CMK (cell line): ENCODE data around the gene CACNA2D1.
A peak's percentile ranks its signal among the peaks of the same experiment; 100 is the strongest.
"Not testable (repeated sequence)": the region's sequence is repeated elsewhere in the genome, so short reads cannot be mapped to it uniquely, and the experiment has no call there.

Source experiments
- DNase-seq: peaks from one replicate; pipeline ENCODE4 v3.0.0-alpha.2; 2010; ENCODE audit warnings: low read depth

The CACNA2D1 gene

GRCh38 chr7:82039621-82040020 is 404.0 kb downstream of the CACNA2D1 start:
- no peak for DNase-seq

- no peak for DNase-seq
Observed at GRCh38 chr7:82036146-82036886, 407.3 kb downstream of the CACNA2D1 start.

- no peak for DNase-seq
Observed at GRCh38 chr7:82035456-82035855, 408.1 kb downstream of the CACNA2D1 start.

- DNase-seq, result peak; percentile 32
Observed at GRCh38 chr7:82032901-82033300, 410.7 kb downstream of the CACNA2D1 start.

GRCh38 chr7:82029236-82029913 is 414.2 kb downstream of the CACNA2D1 start:
- no peak for DNase-seq

- no peak for DNase-seq
Observed at GRCh38 chr7:82028097-82028496, 415.5 kb downstream of the CACNA2D1 start.

GRCh38 chr7:82021713-82022112 is 421.9 kb downstream of the CACNA2D1 start:
- DNase-seq, result no peak

GRCh38 chr7:82021036-82021435 is 422.5 kb downstream of the CACNA2D1 start:
- no peak for DNase-seq

- no peak for DNase-seq
Observed at GRCh38 chr7:82019551-82020475, 423.8 kb downstream of the CACNA2D1 start.

- DNase-seq, result no peak
Observed at GRCh38 chr7:82018226-82018625, 425.4 kb downstream of the CACNA2D1 start.

- no peak for DNase-seq
Observed at GRCh38 chr7:82017334-82017943, 426.1 kb downstream of the CACNA2D1 start.

GRCh38 chr7:82015751-82016150 is 427.8 kb downstream of the CACNA2D1 start:
- DNase-seq, result no peak

- not testable (repeated sequence) for DNase-seq
Observed at GRCh38 chr7:82014574-82014973, 429.0 kb downstream of the CACNA2D1 start.

- no peak for DNase-seq
Observed at GRCh38 chr7:82012453-82012852, 431.1 kb downstream of the CACNA2D1 start.

- no peak for DNase-seq
Observed at GRCh38 chr7:82010416-82010815, 433.2 kb downstream of the CACNA2D1 start.

GRCh38 chr7:82007315-82007714 is 436.3 kb downstream of the CACNA2D1 start:
- DNase-seq, result no peak

GRCh38 chr7:82005056-82005455 is 438.5 kb downstream of the CACNA2D1 start:
- DNase-seq, result no peak

- DNase-seq, result no peak
Observed at GRCh38 chr7:81993186-81993585, 450.4 kb downstream of the CACNA2D1 start.

GRCh38 chr7:81990395-81990794 is 453.2 kb downstream of the CACNA2D1 start:
- DNase-seq, result no peak

GRCh38 chr7:81986723-81987470 is 456.7 kb downstream of the CACNA2D1 start:
- no peak for DNase-seq

- DNase-seq, result no peak
Observed at GRCh38 chr7:81983406-81983805, 460.2 kb downstream of the CACNA2D1 start.
